TTC549 (cell line): ENCODE measurements around the gene JTB.
"Not testable (repeated sequence)": the region's sequence is repeated elsewhere in the genome, so short reads cannot be mapped to it uniquely, and the experiment has no call there.

Source experiments
- FAIRE-seq: peaks from 2 replicates; lab custom pipeline; 2012; peaks lifted over from hg19 to GRCh38; lab: Jason Lieb, UNC

JTB gene

GRCh38 chr1:153977250-153978240 is at the start of gene JTB:
Gene JTB (minus strand): TSS chr1:153977674. CDS start chr1:153977252, 422 bp downstream.
- no peak for FAIRE-seq

GRCh38 chr1:154019940-154020339 is 42.5 kb upstream of the JTB start:
- no peak for FAIRE-seq

GRCh38 chr1:154019269-154019668 is 41.8 kb upstream of the JTB start:
- FAIRE-seq, result no peak

- no peak for FAIRE-seq
Measured at GRCh38 chr1:154014154-154014907, 36.9 kb upstream of the JTB start.

- not testable (repeated sequence) for FAIRE-seq
Measured at GRCh38 chr1:154012543-154012942, 35.1 kb upstream of the JTB start.

- no peak for FAIRE-seq
Measured at GRCh38 chr1:154012129-154012528, 34.7 kb upstream of the JTB start.

GRCh38 chr1:154006136-154006535 is 28.7 kb upstream of the JTB start:
- no peak for FAIRE-seq

- no peak for FAIRE-seq
Measured at GRCh38 chr1:154000420-154000819, 22.9 kb upstream of the JTB start.

GRCh38 chr1:153996882-153997281 is 19.4 kb upstream of the JTB start:
- FAIRE-seq, result not testable (repeated sequence)

- FAIRE-seq, result no peak
Measured at GRCh38 chr1:153995640-153996039, 18.2 kb upstream of the JTB start.

GRCh38 chr1:153995202-153995601 is 17.7 kb upstream of the JTB start:
- FAIRE-seq, result peak; percentile 49

- FAIRE-seq, result no peak
Measured at GRCh38 chr1:153991806-153992205, 14.3 kb upstream of the JTB start.

- FAIRE-seq, result no peak
Measured at GRCh38 chr1:153991151-153991630, 13.7 kb upstream of the JTB start.

GRCh38 chr1:153990468-153991150 is 13.1 kb upstream of the JTB start, which contains the start of gene RPS27:
Gene RPS27 (plus strand): TSS chr1:153990762. CDS start chr1:153990797, 35 bp downstream.
- FAIRE-seq, result peak; percentile 98

GRCh38 chr1:153987621-153988020 is 10.1 kb upstream of the JTB start:
- FAIRE-seq, result no peak

- no peak for FAIRE-seq
Measured at GRCh38 chr1:153985941-153986761, 8.7 kb upstream of the JTB start, which contains the start of gene RAB13. Gene RAB13 (minus strand): TSS chr1:153986339. CDS start chr1:153986236, 103 bp downstream.

GRCh38 chr1:153985341-153985912 is 8.0 kb upstream of the JTB start:
- FAIRE-seq, result no peak

GRCh38 chr1:153984123-153984894 is 6.8 kb upstream of the JTB start:
- no peak for FAIRE-seq

- not testable (repeated sequence) for FAIRE-seq
Measured at GRCh38 chr1:153981735-153982134, 4.3 kb upstream of the JTB start.

- FAIRE-seq, result not testable (repeated sequence)
Measured at GRCh38 chr1:153979091-153979490, 1.6 kb upstream of the JTB start.
